ENCODE measurements around the gene SAMD13.
A peak's percentile ranks its signal among the peaks of the same experiment; 100 is the strongest.

SAMD13 gene, protein sequence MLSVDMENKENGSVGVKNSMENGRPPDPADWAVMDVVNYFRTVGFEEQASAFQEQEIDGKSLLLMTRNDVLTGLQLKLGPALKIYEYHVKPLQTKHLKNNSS

DNA sequence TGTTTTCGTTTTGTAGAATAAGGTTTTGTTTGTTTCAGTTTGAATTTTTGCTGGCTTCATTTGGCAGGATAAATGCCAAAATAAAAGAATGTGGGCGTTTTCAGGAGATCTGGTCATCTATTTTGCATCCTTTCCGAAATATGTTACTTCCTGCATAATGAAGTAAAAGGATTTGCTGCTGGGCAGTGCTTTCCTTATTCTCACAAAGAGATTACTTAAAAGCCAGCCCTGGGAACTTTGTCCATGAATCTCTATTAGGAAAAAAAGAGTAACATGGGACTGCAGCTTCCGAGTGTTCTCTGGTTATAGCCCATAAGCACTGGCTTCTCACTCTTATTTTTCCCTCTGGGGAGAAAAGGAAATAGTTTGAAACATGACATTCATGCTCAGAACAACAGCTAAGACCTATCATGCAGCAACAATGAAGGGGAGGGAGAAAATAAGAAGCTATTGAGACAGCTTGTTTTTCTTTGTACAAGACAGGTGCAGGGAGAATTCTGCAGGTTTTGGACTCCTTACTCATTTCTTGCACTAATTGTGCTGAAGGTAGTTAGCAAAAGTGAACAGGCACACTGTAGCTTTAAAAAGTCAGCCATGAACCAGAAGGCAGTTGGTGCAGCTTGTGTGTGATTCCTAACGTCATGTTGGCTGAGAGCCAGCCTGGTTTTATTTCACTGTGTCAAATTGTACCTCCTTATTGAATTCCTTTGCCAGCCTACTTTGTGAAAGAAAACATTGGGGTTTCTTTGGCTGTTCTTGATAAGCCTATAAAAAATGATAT lies at the start of gene SAMD13:
Gene SAMD13, plus strand, starts transcription at position 705 of the 781 bp plus-strand sequence. CDS start 1,527 bp downstream, outside the sequence.
- peak in 1 of 2 donors; percentile 2 for DNase-seq (ENCODE audit: low read depth in 2 of 2)

GRCh38 chr1:84253036-84253435 lies 48.5 kb upstream of the SAMD13 start:
- no peak for DNase-seq (ENCODE audit: low read depth in 2 of 2)

- DNase-seq (ENCODE audit: low read depth in 2 of 2), result no peak
Observed at GRCh38 chr1:84253891-84254290, 47.6 kb upstream of the SAMD13 start.

DNA sequence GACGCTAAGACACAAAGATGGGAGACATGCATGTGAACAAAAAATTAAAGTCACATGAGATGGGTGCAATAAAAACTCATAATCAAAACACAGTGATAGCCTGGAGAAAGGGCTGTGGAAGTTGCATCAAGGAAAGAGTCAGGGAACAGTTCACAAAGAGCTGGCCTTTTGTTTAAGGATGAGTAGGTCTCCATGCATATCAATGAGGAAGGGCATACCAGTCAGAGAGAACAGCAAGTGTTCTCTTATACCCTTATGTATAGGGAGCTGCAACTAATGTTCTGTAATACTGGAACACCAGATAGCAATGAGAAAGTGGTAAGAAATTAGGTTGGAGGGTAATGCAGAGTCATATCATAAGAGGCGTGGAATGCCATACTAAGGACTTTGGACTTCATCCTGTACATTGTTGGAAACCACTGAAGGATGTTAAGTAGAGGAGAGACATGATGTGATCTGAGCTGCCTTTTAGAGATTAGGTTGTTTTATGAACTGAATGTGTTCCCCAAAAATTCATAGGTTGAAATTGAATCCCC lies 46.7 kb upstream of the SAMD13 start:
- DNase-seq (ENCODE audit: low read depth in 2 of 2), result no peak

GRCh38 chr1:84255582-84255981 lies 45.9 kb upstream of the SAMD13 start:
- DNase-seq (ENCODE audit: low read depth in 2 of 2), result no peak

DNA sequence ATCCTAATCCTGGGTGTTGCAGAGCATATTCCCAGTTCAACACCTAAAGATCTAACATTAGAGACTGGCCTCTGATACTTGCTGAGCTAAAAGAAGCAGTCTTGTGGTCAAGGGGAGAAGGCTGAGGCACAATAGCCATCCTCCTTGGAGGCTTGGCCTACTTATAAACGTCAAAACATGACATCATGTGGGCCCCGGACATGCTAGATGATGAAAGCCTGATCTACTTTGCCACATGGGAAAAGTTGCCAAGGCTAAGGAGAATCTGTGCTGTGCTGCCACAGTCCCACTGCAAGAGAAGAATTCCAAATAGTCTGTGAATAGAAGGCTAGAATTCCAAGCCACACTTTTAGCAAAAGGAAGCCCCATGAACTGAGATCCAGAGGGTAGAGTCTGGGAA lies 43.9 kb upstream of the SAMD13 start:
- no peak for DNase-seq (ENCODE audit: low read depth in 2 of 2)

DNA sequence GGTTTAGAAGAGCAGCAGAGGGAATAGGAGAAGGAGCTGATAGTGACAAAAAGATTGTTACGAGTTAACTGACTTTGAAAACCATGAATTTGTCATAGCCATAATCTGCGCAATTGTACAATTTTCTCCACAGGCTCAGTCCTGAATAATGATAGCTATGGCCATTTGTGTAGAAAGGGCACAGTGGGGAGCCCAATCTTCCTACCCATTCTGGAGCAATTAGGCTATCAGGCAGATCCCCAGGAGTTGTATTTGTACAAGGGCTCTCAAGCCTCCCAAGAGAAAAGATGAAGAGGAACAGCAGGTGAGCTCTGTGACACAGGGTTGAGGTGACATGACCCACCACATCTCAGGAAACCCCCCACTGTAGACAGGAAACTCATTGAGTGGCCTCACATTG lies 42.1 kb upstream of the SAMD13 start:
- DNase-seq (ENCODE audit: low read depth in 2 of 2), result no peak

GRCh38 chr1:84259989-84260388 lies 41.5 kb upstream of the SAMD13 start:
- no peak for DNase-seq (ENCODE audit: low read depth in 2 of 2)

GRCh38 chr1:84260852-84261518 lies 40.5 kb upstream of the SAMD13 start:
- DNase-seq (ENCODE audit: low read depth in 2 of 2), result no peak

DNA sequence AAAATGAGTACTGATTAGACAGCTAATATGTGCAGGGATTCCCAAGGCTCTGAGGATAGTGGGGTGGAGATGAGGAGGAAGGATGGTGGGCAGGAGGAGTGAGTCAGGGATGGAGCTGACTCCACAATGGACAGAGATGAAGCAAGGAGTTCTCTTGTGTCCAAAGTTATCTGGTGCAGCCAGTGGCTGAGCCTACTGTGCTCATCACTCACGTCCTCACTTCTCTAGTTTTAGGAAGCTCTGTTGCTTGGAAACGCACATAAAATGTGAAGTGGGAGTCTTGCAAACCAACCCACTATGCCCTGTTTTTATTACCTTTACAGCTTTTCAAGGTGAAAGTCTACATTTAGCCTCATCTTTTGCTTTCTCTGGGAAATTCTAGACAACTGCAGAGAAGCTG lies 36.5 kb upstream of the SAMD13 start:
- no peak for DNase-seq (ENCODE audit: low read depth in 2 of 2)

DNA sequence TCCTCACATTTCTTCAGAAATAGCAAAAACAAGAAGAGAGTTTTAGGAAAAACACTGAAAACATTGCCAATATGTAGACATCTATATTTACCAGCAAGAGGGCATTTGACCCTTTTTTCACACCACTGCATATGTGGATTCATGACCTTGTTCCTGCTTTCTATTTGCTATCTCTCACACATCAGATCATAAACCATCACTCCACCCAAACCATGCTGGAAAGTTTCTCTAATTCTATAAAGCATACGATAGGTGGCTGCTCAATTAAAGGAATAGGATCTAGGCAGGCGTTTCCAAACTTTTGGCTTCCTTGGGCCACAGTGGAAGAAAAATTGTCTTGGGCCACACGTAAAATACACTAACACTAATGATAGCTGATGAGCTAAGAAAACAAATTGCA lies 35.6 kb upstream of the SAMD13 start:
- DNase-seq (ENCODE audit: low read depth in 2 of 2), result no peak

GRCh38 chr1:84266748-84267147 lies 34.8 kb upstream of the SAMD13 start:
- no peak for DNase-seq (ENCODE audit: low read depth in 2 of 2)

- DNase-seq (ENCODE audit: low read depth in 2 of 2), result no peak
Observed at GRCh38 chr1:84267476-84267875, 34.0 kb upstream of the SAMD13 start.

DNA sequence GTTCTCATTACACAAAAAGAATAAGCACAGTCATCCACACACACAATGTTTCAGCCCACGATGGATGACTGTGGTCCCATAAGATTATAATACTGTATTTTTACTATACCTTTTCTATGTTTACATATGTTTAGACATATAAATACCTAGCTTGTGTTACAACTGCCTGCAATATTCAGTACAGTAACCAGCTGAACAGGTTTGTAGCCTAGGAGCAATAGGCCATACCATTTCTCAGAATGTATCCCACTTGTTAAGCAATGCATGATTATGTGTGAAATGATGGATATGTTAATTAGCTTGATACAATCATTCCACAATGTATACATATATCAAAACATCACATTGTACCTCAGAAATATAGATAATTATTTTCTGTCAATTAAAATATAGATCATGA lies 33.2 kb upstream of the SAMD13 start:
- DNase-seq (ENCODE audit: low read depth in 2 of 2), result no peak

- DNase-seq (ENCODE audit: low read depth in 2 of 2), result no peak
Observed at GRCh38 chr1:84269306-84269705, 32.2 kb upstream of the SAMD13 start.

DNA sequence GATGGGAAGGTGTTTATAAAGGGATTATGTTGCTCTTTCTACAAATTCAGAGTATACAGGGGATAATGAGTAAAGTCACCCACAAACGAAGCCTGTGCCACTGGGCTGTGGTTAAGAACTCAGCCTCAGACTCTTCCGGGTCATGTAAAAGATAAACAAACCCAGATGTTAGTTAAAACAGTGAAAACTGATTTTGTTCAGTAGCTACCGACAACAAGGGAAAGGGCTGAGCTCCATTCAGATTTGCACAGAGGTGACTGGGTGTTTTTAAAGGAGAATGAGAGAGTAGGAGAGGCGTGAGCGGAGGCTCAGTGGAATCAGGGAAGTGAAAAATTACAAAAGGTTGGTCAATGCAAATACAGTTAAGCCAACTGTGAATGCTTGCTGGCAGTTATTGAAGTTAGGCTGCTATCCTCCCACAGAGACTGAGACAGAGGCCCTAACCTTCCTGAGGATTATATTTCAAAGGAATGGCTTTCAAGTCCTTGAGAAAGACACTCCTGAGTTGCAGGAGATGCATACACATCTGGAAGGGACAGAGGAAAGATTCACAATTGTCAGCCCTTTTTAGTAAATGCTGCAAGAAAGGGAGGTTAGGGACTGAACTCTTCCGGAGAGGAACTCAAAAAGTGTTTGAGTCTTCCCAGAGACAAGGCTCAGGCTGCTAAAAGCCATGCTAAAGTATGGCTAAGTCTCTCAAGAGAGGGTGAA lies 29.9 kb upstream of the SAMD13 start:
- no peak for DNase-seq (ENCODE audit: low read depth in 2 of 2)

DNA sequence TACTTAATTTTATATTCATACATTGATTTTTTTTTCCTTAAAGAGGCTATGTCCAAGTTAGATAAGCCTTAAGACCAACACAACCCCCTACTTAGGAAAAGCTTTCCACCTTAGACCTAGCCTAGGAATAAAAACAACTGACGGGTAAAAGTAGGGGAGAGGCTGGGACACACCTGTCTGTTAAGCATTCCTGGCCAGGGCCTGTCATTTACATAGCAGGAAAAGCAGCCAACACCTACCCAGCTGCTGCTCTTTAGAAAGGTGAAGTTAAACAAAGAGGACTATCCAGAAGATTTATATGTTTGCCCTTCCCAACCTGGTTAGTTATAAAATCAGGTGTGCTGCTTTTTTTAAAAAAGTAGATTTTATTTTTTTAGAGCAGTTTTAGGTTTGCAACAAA lies 29.1 kb upstream of the SAMD13 start:
- DNase-seq (ENCODE audit: low read depth in 2 of 2), result no peak

DNA sequence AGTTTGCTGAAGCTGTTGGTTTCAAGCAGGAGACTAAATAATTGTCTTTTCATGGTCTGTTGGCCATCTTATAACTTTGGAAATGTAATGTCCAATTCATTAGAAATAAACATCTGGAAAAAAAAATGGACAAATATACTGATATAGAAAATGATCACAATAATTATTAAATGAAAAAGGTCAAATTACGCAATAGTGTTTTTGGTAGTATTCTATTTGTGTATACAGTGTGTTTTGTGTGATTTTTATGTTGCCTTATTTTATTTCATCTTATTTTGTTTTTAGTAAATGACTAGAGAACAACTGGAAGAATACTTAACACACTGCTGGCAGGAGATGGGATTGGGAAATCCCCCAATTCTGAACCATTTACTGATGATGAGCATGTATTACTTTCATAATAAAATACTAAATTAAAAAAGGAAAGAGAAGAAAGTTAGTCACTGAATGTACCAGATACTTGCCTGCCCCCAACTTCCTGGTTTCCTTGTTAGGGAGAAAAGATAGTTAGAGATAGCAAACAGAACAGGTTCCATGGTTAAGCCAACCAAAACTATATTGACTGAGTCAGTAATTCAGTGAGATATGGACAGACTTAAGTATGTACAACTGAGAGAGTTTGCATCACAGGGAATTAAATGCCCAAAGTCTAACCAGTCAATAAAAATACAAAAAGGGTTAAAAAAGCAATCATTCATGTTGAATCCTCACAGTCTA lies 24.0 kb upstream of the SAMD13 start:
- DNase-seq (ENCODE audit: low read depth in 2 of 2), result no peak

- DNase-seq (ENCODE audit: low read depth in 2 of 2), result no peak
Observed at GRCh38 chr1:84278905-84279304, 22.6 kb upstream of the SAMD13 start.

- DNase-seq (ENCODE audit: low read depth in 2 of 2), result no peak
Observed at GRCh38 chr1:84280912-84281311, 20.6 kb upstream of the SAMD13 start.

- no peak for DNase-seq (ENCODE audit: low read depth in 2 of 2)
Observed at GRCh38 chr1:84282780-84283333, 18.7 kb upstream of the SAMD13 start.
